NT2/D1 (cell line): ENCODE results near the gene CNIH1.
"Not testable (repeated sequence)": the region's sequence is repeated elsewhere in the genome, so short reads cannot be mapped to it uniquely, and the experiment has no call there.

Experiments
- DNase-seq: peaks from one replicate; pipeline ENCODE4 v3.0.0-alpha.2; 2011; ENCODE audit warnings: low read depth, low spot score
- H3K27me3 ChIP-seq: 2 replicates; pipeline ENCODE4 v1.6.0; 2011; ENCODE audit warnings: mild to moderate bottlenecking; ENCODE audit not compliant: insufficient read length, insufficient read depth
- H3K36me3 ChIP-seq: 2 replicates; pipeline ENCODE4 v1.6.1; 2011; ENCODE audit warnings: mild to moderate bottlenecking, low read length, mixed read lengths; ENCODE audit not compliant: insufficient read depth, insufficient read length
- H3K4me1 ChIP-seq: 2 replicates; pipeline ENCODE4 v1.5.1; 2011; ENCODE audit not compliant: insufficient read depth, insufficient read length
- H3K4me3 ChIP-seq: 2 replicates; pipeline ENCODE4 v1.5.1; 2011; ENCODE audit warnings: low read depth; ENCODE audit not compliant: insufficient read length
- H3K9ac ChIP-seq: 2 replicates; pipeline ENCODE4 v1.6.0; 2011; ENCODE audit warnings: low read depth; ENCODE audit not compliant: insufficient read length
- H3K9me3 ChIP-seq: 2 replicates; pipeline ENCODE4 v1.5.1; 2011; ENCODE audit warnings: mild to moderate bottlenecking, low read length; ENCODE audit not compliant: insufficient read depth
- SUZ12 ChIP-seq: IDR thresholded peaks from 2 replicates; pipeline ENCODE4 v1.6.1; 2011; ENCODE audit not compliant: insufficient read length, insufficient read depth; ENCODE audit errors: extremely low read depth
- YY1 ChIP-seq: IDR thresholded peaks from 2 replicates; pipeline ENCODE4 v1.6.1; 2011; ENCODE audit not compliant: insufficient read length, insufficient read depth
- ZNF274 ChIP-seq: IDR thresholded peaks from 2 replicates; pipeline ENCODE4 v1.6.1; 2011; ENCODE audit warnings: mild to moderate bottlenecking, low read depth, low read length

The CNIH1 gene

DNA sequence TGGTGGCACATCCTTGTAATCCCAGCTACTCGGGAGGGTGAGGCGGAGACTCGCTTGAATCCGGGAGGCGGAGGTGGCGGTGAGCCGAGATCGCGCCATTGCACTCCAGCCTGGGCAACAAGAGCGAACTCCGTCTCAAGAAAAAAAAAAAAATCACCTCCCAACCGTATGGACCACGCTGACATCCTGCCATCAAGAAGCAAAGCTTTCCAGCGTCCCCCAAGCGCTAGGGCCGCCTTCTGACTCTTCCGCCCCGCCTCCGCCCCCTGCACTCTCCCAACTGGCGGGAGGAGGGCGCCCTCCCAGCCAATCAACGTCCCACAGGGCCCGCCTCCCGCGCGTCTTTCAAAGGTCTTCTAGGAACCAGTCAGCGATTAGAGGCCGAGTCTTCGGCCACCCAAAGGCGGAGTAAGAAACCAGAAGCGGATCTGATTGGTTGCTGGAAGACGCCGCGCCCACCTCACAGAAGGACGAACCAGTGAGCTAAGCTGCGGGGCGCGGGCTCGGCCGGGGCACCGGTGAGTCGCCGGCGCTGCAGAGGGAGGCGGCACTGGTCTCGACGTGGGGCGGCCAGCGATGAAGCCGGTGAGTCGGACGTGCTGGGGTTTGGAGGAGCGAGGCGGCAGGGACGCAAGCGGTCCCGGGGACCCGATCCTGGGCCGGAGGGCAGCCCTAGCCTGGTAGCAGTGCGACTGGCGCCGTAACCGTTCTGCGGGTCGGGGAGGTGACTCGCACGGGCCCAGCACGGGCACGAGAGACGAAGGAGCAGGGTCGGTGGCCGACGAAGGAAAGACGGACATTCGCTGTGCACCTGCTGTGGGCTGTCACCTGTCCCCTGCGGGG, 44.5 kb downstream of the CNIH1 start, which contains the start of gene CDKN3:
Gene CDKN3, plus strand, starts transcription at position 515 of the 843 bp plus-strand sequence. Its CDS starts 62 bp downstream, at position 577.
- TF ChIP-seq YY1, result no peak
- no peak for TF ChIP-seq ZNF274
- TF ChIP-seq SUZ12, result no peak
- DNase-seq, result peak; percentile 95
- H3K4me1 ChIP-seq, result no peaks in the 10 kb centered on the region
- peaks cover 9% of the 10 kb centered on the region for H3K36me3 ChIP-seq
- peak within 1 kb of the TSS; percentile 92 for H3K9ac ChIP-seq
- H3K9me3 ChIP-seq, result no peaks in the 10 kb centered on the region; the same call in 1 of the 2 replicates
- H3K27me3 ChIP-seq, result peaks cover 4% of the 10 kb centered on the region
- H3K4me3 ChIP-seq, result peak within 1 kb of the TSS; percentile 84

DNA sequence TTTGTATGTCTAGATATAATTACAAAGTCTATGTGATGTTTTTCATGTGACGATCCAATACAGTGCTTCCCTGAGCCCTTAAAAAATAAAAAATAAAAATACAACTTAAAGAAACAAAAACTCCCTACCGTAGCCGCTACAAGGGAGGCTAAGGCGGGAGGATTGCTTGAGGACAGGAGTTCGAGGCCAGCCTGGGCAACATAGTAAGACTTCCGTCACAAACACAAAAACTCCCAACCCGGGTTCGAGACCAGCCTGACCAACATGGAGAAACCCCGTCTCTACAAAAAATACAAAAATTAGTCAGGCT, 45.0 kb downstream of the CNIH1 start:
- Histone ChIP-seq H3K4me1 (no peaks in the 10 kb centered on the region), H3K4me3 (peak overlapping the region; percentile 34), H3K9me3 (no peaks in the 10 kb centered on the region; the same call in 1 of the 2 replicates), H3K27me3 (peaks cover 4% of the 10 kb centered on the region), H3K9ac (peak overlapping the region; percentile 56), H3K36me3 (peaks cover 4% of the 10 kb centered on the region)
- no peak for TF ChIP-seq YY1
- TF ChIP-seq SUZ12, result no peak
- no peak for TF ChIP-seq ZNF274
- DNase-seq, result no peak

- H3K4me3 ChIP-seq, result no peak overlapping the region
- peaks cover 4% of the 10 kb centered on the region for H3K27me3 ChIP-seq
- no peaks in the 10 kb centered on the region for H3K4me1 ChIP-seq
- DNase-seq, result no peak
- no peaks in the 10 kb centered on the region; the same call in 1 of the 2 replicates for H3K9me3 ChIP-seq
- peaks cover 2% of the 10 kb centered on the region for H3K36me3 ChIP-seq
- H3K9ac ChIP-seq, result no peak overlapping the region
- no peak for TF ChIP-seq SUZ12
- no peak for TF ChIP-seq ZNF274
- no peak for TF ChIP-seq YY1
These were observed 45.5 kb downstream of the CNIH1 start for GRCh38 chr14:54395716-54396115.

GRCh38 chr14:54395284-54395683, 45.9 kb downstream of the CNIH1 start:
- no peak for DNase-seq
- TF ChIP-seq SUZ12, result no peak
- no peak for TF ChIP-seq ZNF274
- no peak for TF ChIP-seq YY1
- no peak overlapping the region for H3K4me3 ChIP-seq
- peaks cover 4% of the 10 kb centered on the region for H3K27me3 ChIP-seq
- no peaks in the 10 kb centered on the region for H3K4me1 ChIP-seq
- H3K36me3 ChIP-seq, result peaks cover 2% of the 10 kb centered on the region
- H3K9me3 ChIP-seq, result no peaks in the 10 kb centered on the region; the same call in 1 of the 2 replicates
- H3K9ac ChIP-seq, result no peak overlapping the region

DNA sequence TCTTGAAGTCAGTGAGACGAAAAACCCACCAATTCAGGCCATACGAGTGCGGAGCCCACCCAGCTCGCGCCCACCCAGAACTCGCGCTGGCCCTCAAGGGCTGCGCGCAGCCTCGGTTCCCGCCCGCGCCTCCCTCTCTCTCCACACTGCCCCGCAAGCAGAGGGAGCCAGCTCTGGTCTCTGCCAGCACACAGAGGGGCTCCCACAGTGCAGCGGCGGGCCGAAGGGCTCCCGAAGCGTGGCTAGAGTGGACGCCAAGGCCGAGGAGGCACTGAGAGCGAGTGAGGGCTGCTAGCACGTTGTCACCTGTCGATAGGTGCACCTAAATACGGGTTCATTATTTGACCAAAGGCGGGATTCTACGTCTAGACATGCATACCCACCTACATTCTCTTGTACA, 46.6 kb downstream of the CNIH1 start:
- Histone ChIP-seq H3K9ac (no peak overlapping the region), H3K9me3 (no peaks in the 10 kb centered on the region; the same call in 1 of the 2 replicates), H3K4me3 (no peak overlapping the region), H3K27me3 (peaks cover 4% of the 10 kb centered on the region), H3K36me3 (no peaks in the 10 kb centered on the region), H3K4me1 (no peaks in the 10 kb centered on the region)
- TF ChIP-seq YY1 (no peak), ZNF274 (no peak), SUZ12 (no peak)
- no peak for DNase-seq

GRCh38 chr14:54392986-54393884, 47.9 kb downstream of the CNIH1 start:
- not testable (repeated sequence) for H3K4me1 ChIP-seq, H3K4me3 ChIP-seq, H3K9me3 ChIP-seq, H3K9ac ChIP-seq, H3K27me3 ChIP-seq, H3K36me3 ChIP-seq, DNase-seq

DNA sequence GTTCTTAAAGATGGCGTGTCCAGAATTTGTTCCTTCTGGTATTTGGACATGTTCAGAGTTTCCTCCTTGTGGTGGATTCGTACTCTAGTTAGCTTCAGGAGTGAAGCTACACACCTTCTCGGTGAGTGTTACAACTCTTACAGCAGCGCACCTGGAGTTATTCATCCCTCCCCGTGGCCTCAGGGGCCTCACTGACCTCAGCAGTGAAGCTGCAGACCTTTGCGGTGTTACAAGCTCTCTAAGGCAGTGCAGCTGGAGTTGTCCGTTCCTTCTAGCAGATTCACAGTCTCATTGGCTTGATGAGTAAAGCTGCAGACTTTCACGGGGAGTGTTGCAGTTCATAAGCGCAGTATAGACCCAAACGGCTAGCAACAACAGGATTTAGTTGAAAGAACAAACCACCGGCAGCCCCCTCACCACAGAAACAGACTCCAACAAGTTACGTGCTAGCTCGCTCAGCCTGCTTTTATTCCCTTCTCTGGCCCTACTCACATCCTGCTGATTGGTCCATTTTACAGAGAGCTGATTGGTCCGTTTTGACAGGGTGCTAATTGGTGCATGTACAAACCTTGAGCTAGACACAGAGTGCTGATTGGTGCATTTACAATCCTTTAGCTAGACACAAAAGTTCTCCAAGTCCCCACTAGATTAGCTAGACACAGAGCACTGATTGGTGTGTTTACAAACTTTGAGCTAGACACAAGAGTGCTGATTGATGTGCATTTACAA, 48.9 kb downstream of the CNIH1 start:
- H3K9ac ChIP-seq, result no peak overlapping the region
- H3K36me3 ChIP-seq, result no peaks in the 10 kb centered on the region
- TF ChIP-seq ZNF274 (no peak), SUZ12 (no peak), YY1 (no peak)

More for the DNA sequence above, 48.9 kb downstream of the CNIH1 start:
- H3K27me3 ChIP-seq, result peaks cover under 1% of the 10 kb centered on the region
- no peaks in the 10 kb centered on the region for H3K4me1 ChIP-seq
- no peak overlapping the region for H3K4me3 ChIP-seq
- DNase-seq, result no peak
- H3K9me3 ChIP-seq, result no peaks in the 10 kb centered on the region; the same call in 1 of the 2 replicates
